Ishikawa (cell line): ENCODE measurements around the gene PCCB.

ENCODE experiments used
- EGR1 ChIP-seq: IDR thresholded peaks from 2 replicates; pipeline ENCODE4 v1.6.1; 2012
- EP300 ChIP-seq: IDR thresholded peaks from 2 replicates; pipeline ENCODE4 v1.6.1; 2012; ENCODE audit warnings: borderline replicate concordance
- FOXM1 ChIP-seq: IDR thresholded peaks from 2 replicates; pipeline ENCODE4 v1.6.1; 2012; ENCODE audit warnings: low read depth, borderline replicate concordance
- NFIC ChIP-seq: IDR thresholded peaks from 2 replicates; pipeline ENCODE4 v1.6.1; 2012
- RAD21 ChIP-seq: IDR thresholded peaks from 2 replicates; pipeline ENCODE4 v1.6.1; 2012; ENCODE audit warnings: low read depth
- REST ChIP-seq: IDR thresholded peaks from 2 replicates; pipeline ENCODE4 v1.6.1; 2012; ENCODE audit warnings: low read depth, mild to moderate bottlenecking
- TAF1 ChIP-seq: IDR thresholded peaks from 2 replicates; pipeline ENCODE4 v1.6.1; 2012; ENCODE audit warnings: low read depth, mild to moderate bottlenecking
- TF ChIP-seq, protein P1 (sequence below): IDR thresholded peaks from 2 replicates; pipeline ENCODE4 v1.6.1; 2012
- TF ChIP-seq, protein P2 (sequence below): IDR thresholded peaks from 2 replicates; pipeline ENCODE4 v1.6.1; 2012

DNA sequence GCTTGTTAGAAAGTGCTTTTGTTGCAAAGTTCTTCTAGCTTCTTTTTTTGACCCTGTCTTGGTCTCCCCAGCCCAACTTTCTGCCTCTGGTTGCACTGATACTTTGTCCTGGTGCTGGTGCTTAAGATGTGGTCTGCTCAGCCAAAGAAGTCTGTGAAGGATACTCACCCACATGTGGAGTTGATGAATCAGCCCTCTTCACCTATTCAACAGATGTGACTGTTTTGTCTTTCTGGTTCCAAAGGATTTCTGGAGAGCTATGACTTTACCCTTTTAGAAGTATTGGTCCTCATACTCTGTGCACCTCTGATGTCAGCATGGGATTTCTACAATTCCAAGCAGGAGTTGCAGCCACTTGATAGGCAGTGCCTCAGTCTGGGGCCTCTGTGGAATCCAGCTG is 84.1 kb downstream of the PCCB start:
- TF ChIP-seq NFIC (no peak), TAF1 (no peak), REST (no peak), FOXM1 (no peak), EP300 (no peak), RAD21 (no peak), EGR1 (no peak)
- TF ChIP-seq, protein P1, sequence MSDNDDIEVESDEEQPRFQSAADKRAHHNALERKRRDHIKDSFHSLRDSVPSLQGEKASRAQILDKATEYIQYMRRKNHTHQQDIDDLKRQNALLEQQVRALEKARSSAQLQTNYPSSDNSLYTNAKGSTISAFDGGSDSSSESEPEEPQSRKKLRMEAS: no peak
- TF ChIP-seq, protein P2, sequence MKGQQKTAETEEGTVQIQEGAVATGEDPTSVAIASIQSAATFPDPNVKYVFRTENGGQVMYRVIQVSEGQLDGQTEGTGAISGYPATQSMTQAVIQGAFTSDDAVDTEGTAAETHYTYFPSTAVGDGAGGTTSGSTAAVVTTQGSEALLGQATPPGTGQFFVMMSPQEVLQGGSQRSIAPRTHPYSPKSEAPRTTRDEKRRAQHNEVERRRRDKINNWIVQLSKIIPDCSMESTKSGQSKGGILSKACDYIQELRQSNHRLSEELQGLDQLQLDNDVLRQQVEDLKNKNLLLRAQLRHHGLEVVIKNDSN: no peak
